Stimulated activated CD8-positive, alpha-beta memory T cell treated with anti-CD3 and anti-CD28 coated beads, Interleukin-7, amount 100 ng/mL, for 1 hour (primary cell): ENCODE measurements around the gene PDE3A.

Experiments used
- DNase-seq, 2 donors: peaks; one replicate each; pipeline ENCODE4 v3.0.0-alpha.2; 2020; ENCODE audit warnings: low read depth in 2 of 2

PDE3A gene

GRCh38 chr12:20711846-20712245 lies 343.5 kb downstream of the PDE3A start:
- no peak for DNase-seq

GRCh38 chr12:20716037-20716436 lies 347.7 kb downstream of the PDE3A start:
- no peak for DNase-seq

- no peak for DNase-seq
These were observed 348.6 kb downstream of the PDE3A start for GRCh38 chr12:20716985-20717384.

GRCh38 chr12:20718294-20718693 lies 350.0 kb downstream of the PDE3A start:
- no peak for DNase-seq

GRCh38 chr12:20722142-20722541 lies 353.8 kb downstream of the PDE3A start:
- no peak for DNase-seq

GRCh38 chr12:20731274-20731673 lies 362.9 kb downstream of the PDE3A start:
- no peak for DNase-seq
